DMS153 treated with DMSO at 0.1 percent for 48 hours (cell line): ENCODE measurements around the gene DGKE.

Experiments used
- DNase-seq: peaks from one replicate; lab custom pipeline; 2025; ENCODE audit not compliant: unreplicated experiment; lab: John Stamatoyannopoulos, UW

Gene DGKE

GRCh38 chr17:56887552-56888467, 53.9 kb downstream of the DGKE start:
- DNase-seq = no peak

- no peak for DNase-seq
Observed at GRCh38 chr17:56890390-56890789, 56.4 kb downstream of the DGKE start.

DNA sequence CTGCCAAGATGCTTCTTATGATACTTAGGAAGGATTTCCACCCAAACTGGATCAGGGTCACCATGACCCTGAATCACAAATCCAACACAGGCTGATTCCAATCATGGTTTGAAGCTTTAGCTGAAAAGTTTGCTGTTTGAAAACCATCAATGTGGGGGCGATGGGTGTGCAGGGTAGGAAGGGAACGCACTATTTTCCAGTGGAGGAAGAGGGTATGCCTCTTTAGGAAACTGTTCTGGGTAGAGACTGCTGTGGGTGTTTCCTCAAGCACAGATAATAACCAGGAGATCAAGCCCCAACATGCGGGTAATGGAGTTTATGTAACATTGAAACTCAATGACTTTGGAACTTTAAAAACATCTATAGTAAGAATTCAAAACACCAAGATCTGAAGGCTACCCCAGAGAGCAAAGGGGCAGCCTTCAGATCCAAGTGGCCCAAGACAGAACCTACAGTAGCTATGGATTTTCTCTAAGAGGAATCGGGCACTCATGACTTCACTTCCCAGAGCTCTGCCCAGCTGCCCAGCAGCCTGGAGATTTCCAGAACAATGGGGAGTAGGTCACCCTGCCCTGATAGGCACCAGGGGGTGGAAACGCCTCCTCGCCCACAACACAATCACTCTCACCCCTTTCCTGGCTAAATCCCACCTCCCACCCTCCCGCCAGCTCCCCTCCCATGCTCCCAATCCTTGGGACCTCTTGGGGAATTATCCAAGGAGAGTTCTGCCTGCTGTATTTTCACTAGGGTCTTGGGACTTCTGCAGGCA, 57.1 kb downstream of the DGKE start:
- DNase-seq = no peak

DNA sequence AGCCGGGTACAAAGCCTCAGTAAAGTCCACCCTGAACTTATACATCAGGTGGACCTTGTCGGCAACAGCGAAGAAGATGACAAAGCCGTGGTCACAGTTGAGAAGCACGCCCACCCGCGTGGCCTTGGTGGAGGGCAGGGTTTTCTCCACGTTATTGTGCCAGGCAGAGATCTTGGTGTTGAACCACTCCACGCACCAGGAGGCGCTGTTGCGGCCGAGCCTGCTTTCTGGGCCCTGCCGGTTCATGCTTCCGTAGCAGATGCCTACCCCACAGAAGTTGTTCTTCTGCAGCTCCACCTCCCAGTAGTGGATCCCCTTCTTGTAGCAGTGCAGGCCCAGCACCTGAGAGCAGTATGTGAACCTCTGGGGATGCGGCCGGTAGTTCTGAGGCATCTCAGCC, 57.8 kb downstream of the DGKE start:
- DNase-seq = no peak

GRCh38 chr17:56892333-56892732, 58.4 kb downstream of the DGKE start:
- DNase-seq = no peak

DNA sequence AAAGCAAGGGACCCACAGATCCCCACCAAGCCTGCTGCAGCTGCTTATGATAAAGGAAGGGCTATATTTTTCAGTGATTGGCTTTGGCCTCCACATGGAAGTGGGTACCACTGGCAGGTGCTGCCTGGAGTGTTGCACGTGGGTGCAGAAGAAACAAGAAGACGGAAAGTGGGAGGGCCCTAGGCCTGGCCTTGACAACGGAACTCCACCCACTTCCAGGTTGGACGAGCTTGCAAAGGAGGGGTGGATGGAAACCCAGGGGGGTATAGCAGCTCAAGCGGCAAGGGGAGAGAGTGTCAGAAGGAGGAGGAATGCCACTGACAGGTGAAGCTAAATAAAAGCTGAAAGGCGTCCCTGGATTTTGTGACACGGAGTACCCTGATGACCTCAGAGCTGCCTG, 59.6 kb downstream of the DGKE start:
- DNase-seq = no peak

GRCh38 chr17:56894859-56895455, 61.0 kb downstream of the DGKE start:
- DNase-seq = no peak

GRCh38 chr17:56896217-56896967, 62.4 kb downstream of the DGKE start:
- no peak for DNase-seq

DNA sequence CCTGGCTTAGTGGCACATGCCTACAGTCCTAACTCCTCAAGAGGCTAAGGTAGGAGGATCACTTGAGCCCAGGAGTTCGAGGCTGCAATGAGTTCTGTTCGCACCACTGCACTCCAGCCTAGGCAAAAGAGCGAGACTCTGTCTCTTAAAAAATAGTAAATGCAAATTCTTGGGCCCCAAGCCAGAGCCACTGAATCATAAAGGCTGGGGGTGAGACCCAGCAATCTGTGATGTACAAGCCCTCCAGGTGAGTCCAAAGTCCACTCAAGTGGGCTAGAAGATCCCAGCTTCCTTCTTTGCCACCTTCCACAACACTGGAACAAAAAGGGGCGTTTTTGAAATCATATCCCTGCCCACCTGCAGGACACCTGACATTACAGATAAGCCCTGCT, 63.0 kb downstream of the DGKE start:
- no peak for DNase-seq

DNA sequence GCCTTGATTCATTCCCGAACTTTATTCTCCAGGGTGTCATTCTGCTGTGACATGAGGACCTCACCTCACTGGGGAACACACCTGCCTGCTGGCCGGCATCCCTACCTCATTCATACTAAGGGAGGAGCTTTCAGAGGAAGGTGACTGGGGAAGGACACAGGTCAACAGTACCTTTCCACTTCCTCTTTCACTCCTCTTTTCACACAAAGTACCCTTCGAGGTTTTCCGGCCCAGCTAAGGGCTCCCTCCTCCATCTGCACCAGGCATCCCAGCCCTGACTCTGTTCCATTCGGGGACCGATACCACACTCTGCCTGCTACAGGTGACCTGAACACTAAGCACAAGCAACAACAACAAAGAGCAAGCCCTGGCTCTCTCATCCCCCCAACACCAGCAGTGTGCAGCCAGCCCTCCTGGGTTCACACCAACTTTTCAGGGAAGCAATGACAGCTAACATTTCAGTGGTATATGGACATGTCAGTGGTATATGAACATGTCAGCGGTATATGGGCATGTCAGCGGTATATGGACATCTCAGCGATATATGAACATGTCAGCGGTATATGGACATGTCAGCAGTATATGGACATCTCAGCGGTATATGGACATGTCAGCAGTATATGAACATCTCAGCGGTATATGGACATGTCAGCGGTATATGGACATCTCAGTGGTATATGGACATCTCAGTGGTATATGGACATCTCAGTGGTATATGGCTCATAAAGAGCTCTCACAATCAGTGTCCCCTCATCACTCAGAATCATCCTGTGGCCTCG, 63.9 kb downstream of the DGKE start:
- DNase-seq = no peak

DNA sequence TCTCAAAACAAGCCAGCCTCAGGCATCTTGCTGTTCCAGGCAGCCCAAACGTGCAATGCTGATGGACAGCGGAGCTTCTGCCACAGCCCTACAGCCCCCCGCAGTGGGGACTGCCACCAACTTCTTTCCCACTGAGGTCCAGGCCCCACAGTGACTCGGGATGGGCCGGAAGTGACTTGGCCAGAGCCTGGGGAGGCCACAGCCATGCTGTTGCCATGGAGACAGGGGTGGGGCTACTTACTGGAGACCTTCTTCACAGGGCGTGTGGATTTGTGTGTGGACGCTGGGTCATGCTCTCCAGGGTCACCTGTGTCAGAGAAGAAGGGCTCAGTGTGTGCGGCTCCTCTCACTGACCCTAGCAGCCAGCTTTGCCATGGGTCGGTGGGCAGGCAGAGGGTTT, 64.9 kb downstream of the DGKE start:
- DNase-seq = no peak

DNA sequence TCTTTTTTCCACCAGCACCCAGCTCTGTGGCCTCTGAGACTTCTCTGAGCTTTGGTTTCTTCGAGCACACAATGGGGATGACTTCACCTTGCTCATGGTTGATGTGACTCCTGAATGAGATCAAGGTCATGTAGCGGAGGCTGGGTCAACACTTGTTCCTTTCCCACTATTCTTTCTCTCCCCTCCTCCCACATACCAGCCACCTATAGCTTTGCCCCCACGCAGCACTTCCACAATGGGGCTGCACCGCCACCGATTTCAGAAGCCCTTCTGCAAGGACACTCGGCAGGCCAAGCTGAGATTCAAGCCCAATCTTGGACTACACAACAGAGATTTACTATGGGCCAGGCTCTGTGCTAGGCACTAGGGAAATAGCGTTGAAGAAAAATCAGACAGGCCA, 65.5 kb downstream of the DGKE start:
- DNase-seq = no peak

DNA sequence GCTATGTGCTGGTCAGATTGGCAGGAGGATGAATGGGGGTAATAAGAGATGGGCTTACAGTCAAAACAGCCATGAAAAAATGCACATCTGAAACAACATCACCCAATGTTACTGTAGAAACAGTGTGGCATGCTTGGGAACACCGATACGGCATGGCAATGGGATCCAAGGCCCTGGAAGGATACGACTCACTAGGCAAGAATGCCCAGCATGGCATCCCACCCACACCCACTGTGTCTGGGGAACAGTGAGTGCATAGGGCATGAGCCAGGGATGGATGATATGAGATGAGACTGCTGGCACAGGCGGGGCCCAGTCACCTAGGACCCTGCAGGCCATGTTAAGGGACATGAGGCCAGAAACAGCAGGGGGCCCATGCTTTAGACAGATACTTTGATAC, 68.4 kb downstream of the DGKE start:
- DNase-seq = no peak

DNA sequence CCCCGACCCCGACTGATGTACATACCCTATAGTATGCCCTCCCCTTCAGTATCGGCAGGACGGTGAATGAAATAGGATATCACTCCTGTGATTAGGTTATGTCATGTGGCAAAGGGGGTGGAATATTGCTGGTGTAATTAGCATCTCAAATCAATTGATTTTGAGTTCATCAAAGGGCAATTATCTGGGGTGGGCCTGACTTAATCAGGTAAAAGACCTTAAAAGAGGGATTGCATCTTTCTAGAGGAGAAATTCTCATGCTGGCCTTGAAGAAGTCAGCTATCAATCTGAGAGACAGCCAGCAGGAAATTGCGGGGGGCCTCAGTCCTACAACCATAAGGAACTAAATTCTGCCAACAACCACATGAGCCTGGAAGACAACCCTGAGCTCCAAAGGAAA, 69.6 kb downstream of the DGKE start:
- no peak for DNase-seq

- no peak for DNase-seq
Observed at GRCh38 chr17:56908001-56908542, 74.1 kb downstream of the DGKE start.

- DNase-seq = no peak
Observed at GRCh38 chr17:56909742-56910508, 76.0 kb downstream of the DGKE start.

GRCh38 chr17:56910509-56911235, 76.7 kb downstream of the DGKE start:
- DNase-seq = no peak

- no peak for DNase-seq
Observed at GRCh38 chr17:56912105-56912999, 78.4 kb downstream of the DGKE start.
